ENCODE results near the gene TLE2. TPM values are rescaled to one million over a fixed set of nuclear protein-coding genes. Genes with fewer than 3 reads are reported as not detected.

The TLE2 gene
- total RNA-seq, 4 donors from 2014 or later, result 81.3 to 114 (median 90.3) TPM

DNA sequence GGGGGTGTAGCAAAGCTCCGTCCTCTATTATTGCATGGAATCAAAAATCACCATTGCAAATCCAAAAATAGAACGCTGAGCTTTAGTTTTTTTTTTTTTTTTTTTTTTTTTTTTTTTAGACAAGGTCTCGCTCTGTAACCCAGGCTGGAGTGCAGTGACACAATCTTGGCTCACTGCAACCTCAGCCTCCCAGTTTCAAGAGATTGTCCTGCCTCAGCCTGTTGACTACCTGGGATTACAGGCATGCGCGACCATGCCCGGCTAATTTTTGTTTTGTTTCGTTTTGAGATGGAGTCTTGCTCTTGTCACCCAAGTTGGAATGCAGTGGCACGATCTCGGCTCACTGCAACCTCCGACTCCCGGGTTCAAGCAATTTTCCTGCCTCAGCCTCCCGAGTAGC is 69.0 kb downstream of the TLE2 start:
- Histone ChIP-seq H3K27ac (no peak overlapping the region), H3K4me1 (no peaks in the 10 kb centered on the region), H3K4me3 (replicated peaks in 1 of 3) (no peak overlapping the region), H3K9me3 (no peaks in the 10 kb centered on the region), H3K36me3 (no peaks in the 10 kb centered on the region), H3K27me3 (no peaks in the 10 kb centered on the region)
- TF ChIP-seq POLR2A (IDR thresholded peaks at IDR 0.05), result no peak
- TF ChIP-seq, protein P1, sequence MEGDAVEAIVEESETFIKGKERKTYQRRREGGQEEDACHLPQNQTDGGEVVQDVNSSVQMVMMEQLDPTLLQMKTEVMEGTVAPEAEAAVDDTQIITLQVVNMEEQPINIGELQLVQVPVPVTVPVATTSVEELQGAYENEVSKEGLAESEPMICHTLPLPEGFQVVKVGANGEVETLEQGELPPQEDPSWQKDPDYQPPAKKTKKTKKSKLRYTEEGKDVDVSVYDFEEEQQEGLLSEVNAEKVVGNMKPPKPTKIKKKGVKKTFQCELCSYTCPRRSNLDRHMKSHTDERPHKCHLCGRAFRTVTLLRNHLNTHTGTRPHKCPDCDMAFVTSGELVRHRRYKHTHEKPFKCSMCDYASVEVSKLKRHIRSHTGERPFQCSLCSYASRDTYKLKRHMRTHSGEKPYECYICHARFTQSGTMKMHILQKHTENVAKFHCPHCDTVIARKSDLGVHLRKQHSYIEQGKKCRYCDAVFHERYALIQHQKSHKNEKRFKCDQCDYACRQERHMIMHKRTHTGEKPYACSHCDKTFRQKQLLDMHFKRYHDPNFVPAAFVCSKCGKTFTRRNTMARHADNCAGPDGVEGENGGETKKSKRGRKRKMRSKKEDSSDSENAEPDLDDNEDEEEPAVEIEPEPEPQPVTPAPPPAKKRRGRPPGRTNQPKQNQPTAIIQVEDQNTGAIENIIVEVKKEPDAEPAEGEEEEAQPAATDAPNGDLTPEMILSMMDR (IDR thresholded peaks at IDR 0.05), result no peak
- DNase-seq, result peak; percentile 51 to 54
- 64 to 73% methylated on average over 12 of the region's 12 CpGs for WGBS, 2 donors
- intact Hi-C loops (cut with DNase I), result no loop called here

DNA sequence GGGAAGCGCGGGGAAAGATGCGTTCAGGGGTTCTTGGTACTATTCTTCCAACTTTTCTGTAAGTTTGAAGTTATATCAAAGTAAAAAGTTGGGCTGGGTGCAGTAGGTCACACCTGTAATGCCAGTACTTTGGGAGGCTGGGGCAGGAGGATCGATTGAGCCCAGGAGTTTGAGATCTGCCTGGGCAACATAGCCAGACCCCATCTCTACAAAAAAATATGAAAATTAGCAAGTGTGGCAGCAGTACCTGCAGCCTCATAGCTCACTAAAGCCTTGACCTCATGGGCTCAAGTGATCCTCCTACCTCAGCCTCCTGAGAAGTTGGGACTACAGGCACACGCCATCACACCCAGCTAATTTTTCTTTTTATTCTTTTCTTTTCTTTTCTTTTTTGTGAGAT is 71.9 kb downstream of the TLE2 start:
- H3K27ac ChIP-seq, result no peak overlapping the region
- H3K4me1 ChIP-seq, result peaks cover 13 to 15% of the 10 kb centered on the region in 2 donors
- no peak for DNase-seq
- intact Hi-C loops (cut with DNase I), result loop anchor here (10.0 kb wide), 1 partner anchor 208 kb away; no protein-coding TSS in a partner anchor
- H3K36me3 ChIP-seq, result no peaks in the 10 kb centered on the region
- no peak overlapping the region for H3K4me3 ChIP-seq (replicated peaks in 1 of 3)
- TF ChIP-seq POLR2A (IDR thresholded peaks at IDR 0.05), result no peak
- TF ChIP-seq, protein P1 (IDR thresholded peaks at IDR 0.05), result no peak
- H3K9me3 ChIP-seq, result no peaks in the 10 kb centered on the region
- WGBS, 2 donors, result 93% methylated on average over 5 of the region's 5 CpGs
- H3K27me3 ChIP-seq, result no peaks in the 10 kb centered on the region

DNA sequence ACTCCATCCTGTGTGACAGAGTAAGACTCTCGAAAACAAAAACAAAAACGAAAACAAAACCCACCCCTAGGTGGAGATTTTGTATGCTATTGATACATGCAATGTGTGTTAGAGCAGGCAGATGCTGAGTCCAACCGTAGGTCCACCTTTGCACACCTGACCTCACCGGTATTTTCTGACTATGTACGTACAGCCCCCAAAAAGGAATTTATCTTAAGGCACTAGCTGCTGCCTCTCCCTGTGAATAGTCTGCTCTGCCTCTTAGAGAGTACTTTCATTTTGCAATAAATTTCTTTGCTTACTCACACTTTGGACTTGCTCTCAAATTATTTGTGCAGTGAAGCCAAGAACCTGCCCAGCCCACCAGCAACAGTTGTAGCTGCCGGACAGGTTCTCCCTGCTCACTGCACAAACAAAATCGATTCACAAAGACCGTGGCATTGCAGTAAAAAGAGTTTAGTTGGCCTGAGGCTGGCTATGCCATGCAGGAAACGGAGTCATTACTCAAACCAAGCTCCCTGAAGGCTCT is 76.1 kb downstream of the TLE2 start:
- intact Hi-C loops (cut with DNase I), result loop anchor here (5.0 to 10.0 kb wide), 2 partner anchors 154 to 212 kb away; no protein-coding TSS in a partner anchor
- WGBS, 2 donors, result 22 to 26% methylated on average over 9 of the region's 9 CpGs
- TF ChIP-seq POLR2A (IDR thresholded peaks at IDR 0.05), result peak in 1 of 2 donors; percentile 65
- TF ChIP-seq, protein P1 (IDR thresholded peaks at IDR 0.05), result peak in 3 of 6 experiments; percentile 16 to 34 (median 31)
- DNase-seq, result peak; percentile 91
- Histone ChIP-seq H3K27ac (peak overlapping the region; percentile 91 to 98 (median 96)), H3K9me3 (no peaks in the 10 kb centered on the region), H3K4me1 (peaks cover 20 to 35% of the 10 kb centered on the region in 2 donors), H3K27me3 (no peaks in the 10 kb centered on the region), H3K4me3 (replicated peaks in 1 of 3) (peak overlapping the region in 1 of 3 donors; percentile 5), H3K36me3 (no peaks in the 10 kb centered on the region)

DNA sequence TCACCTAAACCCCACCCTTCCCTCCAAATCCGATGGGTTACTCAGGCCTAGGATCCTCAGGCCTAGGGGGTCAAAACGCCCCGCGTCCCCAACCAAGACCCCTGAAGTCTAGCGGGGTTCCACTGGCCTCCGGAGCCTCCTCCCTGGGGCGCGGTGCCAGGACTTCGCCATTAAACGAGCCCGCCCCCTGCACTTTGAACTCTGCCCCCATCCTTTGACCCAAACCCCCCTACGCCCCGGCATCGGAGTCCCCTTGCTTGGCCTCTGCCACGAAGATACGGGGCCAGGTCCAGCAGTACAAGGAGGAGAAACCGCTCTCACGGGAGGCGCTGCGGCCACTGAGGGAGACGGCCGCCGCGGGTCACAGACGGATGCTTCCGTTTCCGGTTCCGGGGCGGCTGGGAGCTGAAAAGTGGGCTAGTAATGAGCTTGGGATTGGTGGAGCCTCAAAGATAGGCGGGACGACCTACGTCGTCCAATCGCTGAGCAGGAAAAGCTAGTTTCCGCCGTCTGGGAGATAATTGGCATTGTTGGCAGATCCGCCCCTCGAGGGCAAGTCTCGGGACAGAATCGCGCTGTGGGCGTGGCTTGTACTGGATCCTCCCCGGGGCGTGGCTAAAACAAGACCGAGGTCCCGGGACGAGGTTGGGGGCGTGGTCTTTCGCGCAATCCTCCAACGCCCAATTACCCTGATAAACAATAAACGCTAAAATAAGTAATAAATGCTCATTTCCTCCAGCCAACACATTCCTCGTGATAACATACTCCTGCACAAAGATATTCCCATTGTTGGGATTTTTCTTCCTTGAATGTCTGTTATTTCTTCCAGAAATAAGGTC is 78.6 kb downstream of the TLE2 start:
- no peaks in the 10 kb centered on the region for H3K27me3 ChIP-seq
- TF ChIP-seq, protein P1 (IDR thresholded peaks at IDR 0.05), result no peak
- TF ChIP-seq POLR2A (IDR thresholded peaks at IDR 0.05), result peak; percentile 66 to 88
- H3K4me3 ChIP-seq (replicated peaks in 1 of 3), result peak overlapping the region; percentile 19 to 68 (median 62)
- WGBS, 2 donors, result 0 to 1% methylated on average over 33 to 40 of the region's 53 CpGs
- no peaks in the 10 kb centered on the region for H3K36me3 ChIP-seq
- no peaks in the 10 kb centered on the region for H3K9me3 ChIP-seq
- peaks cover 22 to 35% of the 10 kb centered on the region in 2 donors for H3K4me1 ChIP-seq
- peak overlapping the region; percentile 83 to 98 (median 94) for H3K27ac ChIP-seq
- DNase-seq, result peak; percentile 100
- intact Hi-C loops (cut with DNase I), result loop anchor here (5.0 to 10.0 kb wide), 2 partner anchors 157 to 214 kb away; no protein-coding TSS in a partner anchor

DNA sequence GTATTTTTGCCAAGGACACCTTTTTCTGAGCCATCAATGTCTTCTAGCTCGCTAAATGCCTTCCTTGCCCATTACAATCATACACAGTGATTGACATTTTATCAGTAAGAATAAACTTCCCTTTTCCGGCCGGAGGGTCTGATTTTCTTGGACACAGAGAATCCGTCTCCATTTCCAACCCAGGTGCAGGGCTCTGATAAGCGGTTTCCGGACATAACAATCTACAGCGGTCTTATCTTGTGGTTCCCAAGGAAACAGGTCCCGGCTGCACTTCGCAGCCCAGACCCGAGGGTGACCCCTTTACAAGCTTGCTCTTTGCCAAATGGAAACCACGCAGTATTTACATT is 79.2 kb downstream of the TLE2 start:
- WGBS, 2 donors, result 0% methylated on average over 11 of the region's 11 CpGs
- no peak for TF ChIP-seq POLR2A (IDR thresholded peaks at IDR 0.05)
- TF ChIP-seq, protein P1 (IDR thresholded peaks at IDR 0.05), result no peak
- Histone ChIP-seq H3K4me3 (replicated peaks in 1 of 3) (peak overlapping the region; percentile 19 to 68 (median 62)), H3K4me1 (peaks cover 24 to 35% of the 10 kb centered on the region in 2 donors), H3K27me3 (no peaks in the 10 kb centered on the region), H3K27ac (peak overlapping the region; percentile 83 to 98 (median 94)), H3K9me3 (no peaks in the 10 kb centered on the region), H3K36me3 (no peaks in the 10 kb centered on the region)
- intact Hi-C loops (cut with DNase I), result loop anchor here (5.0 to 10.0 kb wide), 2 partner anchors 157 to 215 kb away; no protein-coding TSS in a partner anchor
- DNase-seq, result no peak

Data from thyroid gland (tissue), 4 donors.